ENCODE measurements around the gene SCUBE2. TPM values are rescaled to one million over a fixed set of nuclear protein-coding genes. Genes with fewer than 3 reads are reported as not detected.

Gene SCUBE2
- polyA plus RNA-seq, 1 of the 3 experiments (the other 2 are of a cell fraction) = 0.76 TPM

GRCh38 chr11:9071692-9072091 lies 19.7 kb downstream of the SCUBE2 start:
- POLR2A ChIA-PET = no interaction called here

More at GRCh38 chr11:9071692-9072091, 19.7 kb downstream of the SCUBE2 start:
- Histone ChIP-seq H3K79me2 (ENCODE audit: insufficient read depth) (no peaks in the 10 kb centered on the region), H3F3A (replicated peaks; ENCODE audit: insufficient read depth) (no peaks in the 10 kb centered on the region), H3K9me2 (no peaks in the 10 kb centered on the region), H3K4me1 (ENCODE audit: control insufficient read depth in 1 of 2, insufficient read depth in 2 of 2, low read depth in 1 of 2, low read length in 1 of 2) (peaks cover 0 to 21% of the 10 kb centered on the region in 2 experiments; a peak in 2 of 4 replicates), H3K36me3 (replicated peaks in 1 of 2; ENCODE audit: control insufficient read depth in 1 of 2, insufficient read depth in 2 of 2, low read length in 1 of 2) (no peaks in the 10 kb centered on the region), H3K27me3 (ENCODE audit: insufficient read depth) (no peaks in the 10 kb centered on the region), H2AFZ (ENCODE audit: low read depth) (no peak overlapping the region), H3K27ac (ENCODE audit: low read depth in 2 of 2, low read length in 1 of 2) (no peak overlapping the region), H4K20me1 (ENCODE audit: insufficient read depth) (no peaks in the 10 kb centered on the region), H3K9ac (no peak overlapping the region), H3K9me3 (no peaks in the 10 kb centered on the region), H3K4me3 (ENCODE audit: low read depth in 2 of 2, low read length in 1 of 2) (no peak overlapping the region), H3K4me2 (no peak overlapping the region)
- WGBS (ENCODE audit: low lambda C conversion rate) = 84% methylated on average over 3 of the region's 3 CpGs
- CTCF ChIA-PET = interaction anchor here (1.5 kb wide), 1 partner anchor 435 kb away, joined by 3 read pairs; no protein-coding TSS in a partner anchor
- no peak for TF ChIP-seq NRF1 (IDR thresholded peaks at IDR 0.05; ENCODE audit: low read depth, low read length)
- no peak for TF ChIP-seq ELF1 (IDR thresholded peaks at IDR 0.05)
- no peak for TF ChIP-seq RAD21 (IDR thresholded peaks at IDR 0.05; ENCODE audit: low read length)
- no peak for TF ChIP-seq USF1 (IDR thresholded peaks at IDR 0.05; ENCODE audit: borderline replicate concordance, low read depth)
- TF ChIP-seq USF2 (IDR thresholded peaks at IDR 0.05; ENCODE audit: borderline replicate concordance, low read depth, low read length) = no peak
- TF ChIP-seq TEAD4 (IDR thresholded peaks at IDR 0.05; ENCODE audit: borderline replicate concordance, insufficient read depth) = no peak
- TF ChIP-seq REST (IDR thresholded peaks at IDR 0.05; ENCODE audit: low read depth, low read length) = no peak
- DNase-seq = no peak

Data from SK-N-SH (cell line).